T-helper 1 cell treated with Interleukin-12 subunit alpha and Interleukin-12 subunit beta and Interleukin-4 antibody, amounts not matched to agents 30 μg/mL and 1 μg/mL, for 36 hours (primary cell): ENCODE data around the gene PITPNB.
A peak's percentile ranks its signal among the peaks of the same experiment; 100 is the strongest.

Experiments used
- H3K27ac Mint-ChIP-seq: one replicate; pipeline ENCODE4 v1.8.0; 2021; ENCODE audit warnings: mild to moderate bottlenecking, mixed read lengths
- H3K27me3 Mint-ChIP-seq: one replicate; pipeline ENCODE4 v1.8.0; 2021; ENCODE audit warnings: low read depth, mixed read lengths
- H3K36me3 Mint-ChIP-seq: one replicate; pipeline ENCODE4 v1.8.0; 2021; ENCODE audit warnings: low read depth, mixed read lengths
- H3K4me1 Mint-ChIP-seq: one replicate; pipeline ENCODE4 v1.8.0; 2021; ENCODE audit warnings: low read depth, mixed read lengths
- H3K4me3 Mint-ChIP-seq: one replicate; pipeline ENCODE4 v1.8.0; 2021; ENCODE audit warnings: mild to moderate bottlenecking, moderate library complexity, mixed read lengths
- H3K9me3 Mint-ChIP-seq: one replicate; pipeline ENCODE4 v1.8.0; 2021; ENCODE audit warnings: mixed read lengths

The PITPNB gene

DNA sequence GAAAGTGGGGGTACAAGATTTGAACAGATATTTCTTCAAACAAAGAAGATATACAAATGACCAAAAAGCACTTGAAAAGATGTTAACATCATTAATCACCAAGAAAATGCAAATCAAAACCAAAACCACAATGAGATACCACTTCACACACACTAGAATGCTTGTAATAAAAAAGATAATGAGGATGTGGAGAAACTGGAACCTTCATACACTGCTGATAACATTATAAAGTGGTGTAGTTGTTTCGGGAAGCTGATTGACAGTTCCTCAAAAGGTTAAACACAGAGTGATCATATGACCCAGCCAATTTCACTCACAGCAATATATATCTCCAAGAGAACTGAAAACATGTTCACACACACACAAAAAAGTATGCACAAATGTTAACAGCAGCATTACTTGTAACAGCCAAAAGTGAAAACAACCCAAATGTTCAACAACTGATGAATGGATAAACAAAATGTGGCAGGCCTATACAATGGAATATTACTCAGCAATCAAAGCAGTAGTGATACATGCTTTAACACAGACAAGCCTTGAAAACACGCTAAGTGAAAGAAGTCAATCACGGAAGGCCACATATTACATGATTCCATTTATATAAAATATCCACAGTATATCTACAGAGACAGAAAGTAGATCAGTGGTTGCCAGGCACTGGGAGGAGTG, 15.1 kb downstream of the PITPNB start:
- Mint-ChIP-seq H3K27ac (peak overlapping the region; percentile 55), H3K27me3 (no peaks in the 10 kb centered on the region), H3K4me1 (peaks cover 32% of the 10 kb centered on the region), H3K4me3 (no peak overlapping the region), H3K9me3 (no peaks in the 10 kb centered on the region), H3K36me3 (peaks cover 28% of the 10 kb centered on the region)

DNA sequence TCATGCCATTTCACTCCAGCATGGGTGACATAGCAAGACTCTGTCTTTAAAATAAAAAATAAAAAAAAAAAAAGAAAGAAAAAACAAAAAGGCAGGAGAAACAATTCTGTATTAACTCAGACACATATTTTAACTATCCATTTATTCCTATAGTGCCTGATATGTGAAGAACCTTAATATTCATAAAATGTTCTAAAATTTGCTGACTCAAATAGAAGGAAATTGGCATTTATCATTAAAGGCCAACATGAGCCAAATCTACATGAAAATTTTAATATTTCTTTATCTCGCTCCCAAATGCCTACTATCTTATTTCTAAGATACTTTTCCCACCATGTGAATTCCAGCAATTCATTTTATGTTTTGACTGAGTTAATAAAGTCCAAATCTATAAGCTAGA, 18.9 kb downstream of the PITPNB start:
- H3K36me3 Mint-ChIP-seq: peaks cover 34% of the 10 kb centered on the region
- H3K4me3 Mint-ChIP-seq: no peak overlapping the region
- H3K27ac Mint-ChIP-seq: no peak overlapping the region
- no peaks in the 10 kb centered on the region for H3K27me3 Mint-ChIP-seq
- no peaks in the 10 kb centered on the region for H3K9me3 Mint-ChIP-seq
- peaks cover 30% of the 10 kb centered on the region for H3K4me1 Mint-ChIP-seq

DNA sequence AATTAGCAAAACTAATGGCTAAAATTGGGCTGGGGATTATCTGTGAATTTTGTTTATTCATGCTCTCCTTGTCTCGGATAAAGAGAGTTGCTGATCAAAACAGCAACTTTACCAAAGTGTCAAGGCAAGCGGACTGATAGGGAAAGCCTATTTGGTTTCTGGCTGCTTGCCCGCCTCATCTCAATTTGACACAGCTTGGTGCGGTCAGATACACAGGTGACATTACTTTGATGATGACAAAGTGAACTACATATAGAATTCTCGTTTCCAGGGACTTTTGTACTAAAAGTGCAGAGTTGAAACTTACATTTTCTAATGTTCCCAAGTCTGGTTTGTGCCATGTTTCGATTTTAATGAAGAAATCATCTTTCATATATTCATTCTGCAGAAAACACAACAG, 22.8 kb downstream of the PITPNB start:
- H3K4me3 Mint-ChIP-seq: no peak overlapping the region

GRCh38 chr22:27895600-27895999, 23.5 kb downstream of the PITPNB start:
- peaks cover 23% of the 10 kb centered on the region for H3K4me1 Mint-ChIP-seq
- H3K27ac Mint-ChIP-seq: no peak overlapping the region
- no peak overlapping the region for H3K4me3 Mint-ChIP-seq

More for the DNA sequence above, 22.8 kb downstream of the PITPNB start:
- Mint-ChIP-seq H3K4me1 (peaks cover 25% of the 10 kb centered on the region), H3K36me3 (peaks cover 52% of the 10 kb centered on the region), H3K9me3 (no peaks in the 10 kb centered on the region), H3K27me3 (no peaks in the 10 kb centered on the region), H3K27ac (no peak overlapping the region)

GRCh38 chr22:27892811-27893210, 26.2 kb downstream of the PITPNB start:
- H3K36me3 Mint-ChIP-seq: peaks cover 60% of the 10 kb centered on the region
- no peak overlapping the region for H3K27ac Mint-ChIP-seq
- H3K4me1 Mint-ChIP-seq: peaks cover 24% of the 10 kb centered on the region
- H3K4me3 Mint-ChIP-seq: no peak overlapping the region
- H3K9me3 Mint-ChIP-seq: no peaks in the 10 kb centered on the region
- H3K27me3 Mint-ChIP-seq: no peaks in the 10 kb centered on the region

More at GRCh38 chr22:27895600-27895999, 23.5 kb downstream of the PITPNB start:
- Mint-ChIP-seq H3K27me3 (no peaks in the 10 kb centered on the region), H3K36me3 (peaks cover 49% of the 10 kb centered on the region), H3K9me3 (no peaks in the 10 kb centered on the region)

GRCh38 chr22:27892064-27892463, 27.0 kb downstream of the PITPNB start:
- Mint-ChIP-seq H3K4me3 (no peak overlapping the region), H3K36me3 (peaks cover 58% of the 10 kb centered on the region), H3K27ac (no peak overlapping the region), H3K4me1 (peaks cover 27% of the 10 kb centered on the region), H3K27me3 (no peaks in the 10 kb centered on the region), H3K9me3 (no peaks in the 10 kb centered on the region)

DNA sequence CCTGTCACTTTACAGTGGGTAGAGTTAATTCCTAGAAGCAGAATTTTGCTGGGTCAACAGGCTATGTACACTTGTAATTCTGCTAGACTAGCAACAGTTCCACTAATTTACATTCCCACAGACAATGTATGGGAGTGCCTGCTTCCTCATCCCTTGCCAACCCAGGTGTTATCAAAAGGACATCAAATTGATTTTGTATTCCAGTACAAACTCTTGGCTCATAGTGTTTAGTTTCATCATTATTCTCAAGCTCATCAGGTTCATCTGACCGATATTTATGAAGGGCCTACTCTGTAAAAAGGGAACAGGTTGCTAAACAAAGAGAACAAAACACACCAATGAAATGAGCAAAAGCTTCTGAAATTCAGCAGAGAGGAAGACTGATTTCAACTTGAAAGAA, 30.7 kb downstream of the PITPNB start:
- Mint-ChIP-seq H3K4me3 (no peak overlapping the region), H3K4me1 (peaks cover 22% of the 10 kb centered on the region), H3K27me3 (no peaks in the 10 kb centered on the region), H3K27ac (no peak overlapping the region), H3K36me3 (peaks cover 47% of the 10 kb centered on the region), H3K9me3 (no peaks in the 10 kb centered on the region)

- H3K4me1 Mint-ChIP-seq: peaks cover 12% of the 10 kb centered on the region
- H3K27ac Mint-ChIP-seq: no peak overlapping the region
- no peaks in the 10 kb centered on the region for H3K9me3 Mint-ChIP-seq
- H3K27me3 Mint-ChIP-seq: no peaks in the 10 kb centered on the region
- H3K4me3 Mint-ChIP-seq: no peak overlapping the region
- peaks cover 35% of the 10 kb centered on the region for H3K36me3 Mint-ChIP-seq
These were observed 32.3 kb downstream of the PITPNB start for GRCh38 chr22:27886843-27887151.

DNA sequence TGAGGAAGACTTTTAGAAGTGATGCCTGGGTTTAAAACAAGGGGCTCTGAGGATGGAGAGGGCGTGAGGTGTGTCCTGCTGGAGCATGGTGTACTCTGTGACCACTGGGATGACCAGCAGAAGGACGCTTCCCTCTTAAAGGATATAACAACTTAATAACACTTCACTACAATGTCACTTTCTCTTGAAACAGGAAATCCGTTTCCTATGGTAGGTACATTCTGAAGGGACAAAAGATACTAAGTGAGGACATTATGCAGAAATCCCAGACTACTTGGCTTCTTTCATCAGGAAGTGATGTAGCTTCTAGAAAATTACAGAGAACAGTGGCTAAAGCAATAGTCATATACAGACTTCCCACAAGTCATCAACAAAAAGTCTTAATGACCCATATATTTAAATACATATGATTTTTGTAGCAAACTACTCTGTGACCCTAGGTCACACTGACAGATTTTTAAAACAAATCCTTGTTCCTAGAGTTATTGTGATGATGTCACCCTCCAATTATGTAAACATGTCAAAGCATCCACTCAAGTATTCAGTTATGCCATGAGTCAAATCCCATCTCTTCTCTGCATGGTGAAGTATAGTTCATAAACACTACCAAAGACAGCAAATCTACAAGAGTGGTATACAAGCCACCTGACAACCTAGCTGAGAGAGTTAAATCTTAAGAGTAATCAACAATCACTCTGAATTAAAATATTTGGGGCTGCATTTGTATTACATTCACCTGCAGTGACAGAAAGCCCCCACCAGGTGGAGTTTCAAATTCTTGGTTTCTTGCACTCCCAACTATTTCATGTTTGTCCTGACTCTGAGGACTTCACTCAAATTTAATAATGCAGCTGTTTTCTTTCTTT, 32.8 kb downstream of the PITPNB start:
- Mint-ChIP-seq H3K9me3 (no peaks in the 10 kb centered on the region), H3K36me3 (peaks cover 31% of the 10 kb centered on the region), H3K27ac (no peak overlapping the region), H3K4me3 (no peak overlapping the region), H3K27me3 (no peaks in the 10 kb centered on the region), H3K4me1 (peaks cover 11% of the 10 kb centered on the region)

GRCh38 chr22:27883656-27884350, 35.3 kb downstream of the PITPNB start:
- no peak overlapping the region for H3K27ac Mint-ChIP-seq
- H3K36me3 Mint-ChIP-seq: peaks cover 20% of the 10 kb centered on the region
- H3K4me3 Mint-ChIP-seq: no peak overlapping the region
- H3K9me3 Mint-ChIP-seq: no peaks in the 10 kb centered on the region
- no peaks in the 10 kb centered on the region for H3K27me3 Mint-ChIP-seq
- peaks cover 15% of the 10 kb centered on the region for H3K4me1 Mint-ChIP-seq

DNA sequence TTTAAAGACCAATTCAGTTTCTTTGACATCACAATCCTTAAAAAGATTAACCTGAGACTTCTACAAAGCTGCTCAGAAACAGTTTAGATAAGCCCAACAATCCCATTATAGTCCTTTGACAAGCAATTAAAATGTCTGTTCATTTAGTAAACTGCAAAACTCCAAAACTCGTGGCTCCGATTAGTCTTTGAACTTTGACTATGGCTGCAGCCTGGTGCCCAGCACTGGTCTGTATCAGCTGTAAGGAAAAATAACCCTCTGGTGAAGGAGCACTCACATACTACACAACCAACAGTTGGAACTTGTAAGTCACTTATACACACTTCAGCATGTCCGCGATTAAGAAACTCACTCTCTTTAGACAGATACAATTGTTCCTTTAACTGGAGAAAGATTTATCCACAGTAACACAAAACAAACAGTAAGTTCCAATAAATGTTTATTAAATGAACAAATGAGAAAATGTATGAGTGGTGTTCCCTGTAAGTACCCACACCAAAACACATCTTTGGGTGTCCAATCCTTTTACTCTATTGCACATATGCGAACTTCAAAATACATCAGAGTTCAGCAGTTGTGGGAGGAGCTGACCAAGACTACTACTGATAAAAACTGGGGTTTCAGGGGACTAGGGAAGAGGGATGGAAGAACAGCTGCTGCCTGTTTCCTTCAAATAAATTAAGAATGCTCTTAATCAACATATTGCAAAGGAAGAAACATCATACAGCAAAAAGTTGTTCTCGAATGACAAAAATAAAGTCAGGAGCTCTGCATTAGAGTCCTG, 36.4 kb downstream of the PITPNB start:
- Mint-ChIP-seq H3K9me3 (no peaks in the 10 kb centered on the region), H3K27me3 (no peaks in the 10 kb centered on the region), H3K4me3 (no peak overlapping the region), H3K27ac (no peak overlapping the region), H3K36me3 (peaks cover 13% of the 10 kb centered on the region), H3K4me1 (peaks cover 11% of the 10 kb centered on the region)

DNA sequence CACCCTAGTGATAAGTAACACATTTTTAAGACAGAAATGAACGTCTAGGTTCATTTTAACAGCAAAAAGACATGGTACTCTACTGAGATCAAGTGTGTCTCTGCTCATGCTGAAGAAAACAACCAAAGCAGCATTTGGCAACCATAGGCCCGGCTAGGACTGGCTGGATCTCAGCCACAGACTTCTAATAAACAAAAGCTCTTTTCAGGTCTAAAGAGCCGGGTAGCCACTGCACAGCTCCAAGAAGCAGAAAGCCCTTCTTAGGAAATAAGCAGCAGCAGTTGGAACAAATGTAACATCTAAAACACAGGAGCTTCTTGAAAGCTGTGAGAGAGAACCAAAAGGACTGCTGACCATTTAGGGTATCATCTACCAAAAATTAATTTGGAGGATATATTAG, 37.6 kb downstream of the PITPNB start:
- peaks cover 12% of the 10 kb centered on the region for H3K4me1 Mint-ChIP-seq
- no peak overlapping the region for H3K27ac Mint-ChIP-seq
- peaks cover 12% of the 10 kb centered on the region for H3K36me3 Mint-ChIP-seq
- H3K4me3 Mint-ChIP-seq: no peak overlapping the region
- H3K27me3 Mint-ChIP-seq: no peaks in the 10 kb centered on the region
- H3K9me3 Mint-ChIP-seq: no peaks in the 10 kb centered on the region

DNA sequence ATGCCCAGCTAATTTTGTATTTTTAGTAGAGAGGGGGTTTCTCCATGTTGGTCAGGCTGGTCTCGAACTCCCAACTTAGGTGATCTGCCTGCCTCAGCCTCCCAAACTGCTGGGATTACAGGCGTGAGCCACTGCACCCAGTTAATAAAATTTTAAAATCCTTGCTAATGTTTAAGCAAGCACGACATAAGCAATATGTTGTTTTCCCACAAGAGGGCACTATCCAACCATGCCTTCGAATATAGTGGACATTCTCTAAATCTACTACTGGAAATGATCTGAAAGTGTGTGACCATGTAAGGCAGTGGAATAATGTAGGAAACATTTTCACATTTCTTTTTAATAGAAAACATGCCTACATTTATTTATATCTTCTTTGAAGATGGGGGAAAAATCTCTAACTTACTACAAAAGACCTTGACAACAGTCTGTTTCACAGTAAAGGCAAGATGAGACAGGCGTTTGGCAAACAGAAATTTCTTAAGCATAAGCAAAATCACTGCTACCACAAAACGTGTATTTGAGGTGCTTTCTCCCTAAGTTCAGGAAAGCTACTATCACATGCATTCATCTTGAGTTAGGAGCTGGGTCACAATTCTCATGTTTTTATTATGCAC, 38.2 kb downstream of the PITPNB start:
- peaks cover 14% of the 10 kb centered on the region for H3K4me1 Mint-ChIP-seq
- H3K36me3 Mint-ChIP-seq: peaks cover 10% of the 10 kb centered on the region
- no peaks in the 10 kb centered on the region for H3K9me3 Mint-ChIP-seq
- H3K27me3 Mint-ChIP-seq: no peaks in the 10 kb centered on the region
- no peak overlapping the region for H3K27ac Mint-ChIP-seq
- no peak overlapping the region for H3K4me3 Mint-ChIP-seq

DNA sequence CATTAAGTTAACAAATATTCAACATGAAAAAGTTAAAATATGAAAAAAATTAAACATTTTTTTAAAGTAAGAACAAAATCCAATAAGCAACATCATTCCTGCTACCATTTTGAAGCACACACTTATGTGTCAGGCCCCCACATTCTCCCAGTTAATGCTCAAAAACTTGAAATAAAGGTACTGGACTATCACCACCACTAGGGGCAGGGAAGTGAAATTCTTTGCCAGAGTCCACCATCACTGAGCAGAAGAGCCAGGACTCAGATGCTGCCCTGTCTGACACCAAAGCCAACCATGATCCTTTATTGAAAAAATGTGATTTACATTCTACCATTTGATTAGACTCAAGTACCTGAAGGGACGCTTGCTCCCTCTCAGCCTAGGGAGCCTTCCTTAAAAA, 39.1 kb downstream of the PITPNB start:
- Mint-ChIP-seq H3K4me1 (peaks cover 19% of the 10 kb centered on the region), H3K27me3 (no peaks in the 10 kb centered on the region), H3K9me3 (no peaks in the 10 kb centered on the region), H3K4me3 (no peak overlapping the region), H3K27ac (no peak overlapping the region), H3K36me3 (peaks cover 7% of the 10 kb centered on the region)
